Measurements from ENCODE around the gene GDF11. TPM values are rescaled to one million over a fixed set of nuclear protein-coding genes. Genes with fewer than 3 reads are reported as not detected.

Gene GDF11
- total RNA-seq, 4 donors from 2014 or later = 0.77 to 17.1 (median 5.0) TPM

- Histone ChIP-seq H3K36me3 (no peaks in the 10 kb centered on the region), H3K4me1 (peaks cover 7 to 8% of the 10 kb centered on the region in 2 donors), H3K9me3 (no peaks in the 10 kb centered on the region), H3K27me3 (no peaks in the 10 kb centered on the region), H3K27ac (peak overlapping the region in 1 of 2 donors; percentile 45), H3K4me3 (no peak overlapping the region)
- TF ChIP-seq CTCF (IDR thresholded peaks at IDR 0.05) = no peak
- TF ChIP-seq POLR2A (IDR thresholded peaks at IDR 0.05) = no peak
- no peak for DNase-seq
- intact Hi-C loops (cut with DNase I; ENCODE audit: low total_unique reads) = no loop called here
Observed at GRCh38 chr12:55712700-55713415, 30.1 kb upstream of the GDF11 start.

GRCh38 chr12:55713721-55714120 is 29.2 kb upstream of the GDF11 start:
- Histone ChIP-seq H3K9me3 (no peaks in the 10 kb centered on the region), H3K36me3 (no peaks in the 10 kb centered on the region), H3K4me1 (peaks cover 7% of the 10 kb centered on the region in 2 donors), H3K27me3 (no peaks in the 10 kb centered on the region), H3K4me3 (no peak overlapping the region), H3K27ac (no peak overlapping the region)
- DNase-seq = no peak
- TF ChIP-seq POLR2A (IDR thresholded peaks at IDR 0.05) (no peak), CTCF (IDR thresholded peaks at IDR 0.05) (no peak)
- intact Hi-C loops (cut with DNase I; ENCODE audit: low total_unique reads) = no loop called here

GRCh38 chr12:55715169-55715764 is 27.7 kb upstream of the GDF11 start:
- Histone ChIP-seq H3K36me3 (no peaks in the 10 kb centered on the region), H3K27ac (peak overlapping the region; percentile 93 to 95), H3K9me3 (no peaks in the 10 kb centered on the region), H3K4me3 (peak overlapping the region; percentile 72 to 83), H3K4me1 (peaks cover 10 to 22% of the 10 kb centered on the region in 2 donors), H3K27me3 (no peaks in the 10 kb centered on the region)
- TF ChIP-seq CTCF (IDR thresholded peaks at IDR 0.05) (no peak), POLR2A (IDR thresholded peaks at IDR 0.05) (no peak)
- no peak for DNase-seq
- intact Hi-C loops (cut with DNase I; ENCODE audit: low total_unique reads) = no loop called here

GRCh38 chr12:55715833-55716581 is 26.9 kb upstream of the GDF11 start, which contains the start of gene BLOC1S1:
Gene BLOC1S1, plus strand, starts transcription at chr12:55716046. Its CDS starts 6 bp downstream, at chr12:55716052.
- Histone ChIP-seq H3K36me3 (no peaks in the 10 kb centered on the region), H3K4me3 (peak within 1 kb of the TSS; percentile 72 to 83), H3K27ac (peak within 1 kb of the TSS; percentile 93 to 95), H3K9me3 (no peaks in the 10 kb centered on the region), H3K4me1 (peaks cover 10 to 25% of the 10 kb centered on the region in 2 donors), H3K27me3 (no peaks in the 10 kb centered on the region)
- peak; percentile 93 for DNase-seq
- TF ChIP-seq CTCF (IDR thresholded peaks at IDR 0.05) = peak in 2 of 4 experiments; percentile 13 to 42
- peak; percentile 39 to 44 for TF ChIP-seq POLR2A (IDR thresholded peaks at IDR 0.05)
- intact Hi-C loops (cut with DNase I; ENCODE audit: low total_unique reads) = no loop called here

All from uterus (tissue), 4 donors.